Measurements from ENCODE around the gene GPR34. TPM values are rescaled to one million over a fixed set of nuclear protein-coding genes. Genes with fewer than 3 reads are reported as not detected.

GPR34 gene
- total RNA-seq, 1 donor from 2014 or later = 28.0 TPM

GRCh38 chrX:41728125-41728524 is 39.4 kb downstream of the GPR34 start:
- no peak overlapping the region for H3K4me3 ChIP-seq
- no peaks in the 10 kb centered on the region for H3K9me3 ChIP-seq
- no peak for TF ChIP-seq CTCF (IDR thresholded peaks at IDR 0.05)
- intact Hi-C loops (cut with DNase I) = no loop called here
- H3K27ac ChIP-seq = no peak overlapping the region
- no peaks in the 10 kb centered on the region for H3K27me3 ChIP-seq
- no peaks in the 10 kb centered on the region for H3K36me3 ChIP-seq
- peaks cover 6% of the 10 kb centered on the region for H3K4me1 ChIP-seq
- ATAC-seq (no peak), DNase-seq (no peak)

- intact Hi-C loops (cut with DNase I) = no loop called here
- Histone ChIP-seq H3K36me3 (no peaks in the 10 kb centered on the region), H3K27ac (no peak overlapping the region), H3K27me3 (no peaks in the 10 kb centered on the region), H3K4me3 (no peak overlapping the region), H3K9me3 (no peaks in the 10 kb centered on the region), H3K4me1 (no peaks in the 10 kb centered on the region)
- DNase-seq (no peak), ATAC-seq (no peak)
- no peak for TF ChIP-seq CTCF (IDR thresholded peaks at IDR 0.05)
Measured at GRCh38 chrX:41730081-41730480, 41.3 kb downstream of the GPR34 start.

- no peak for TF ChIP-seq CTCF (IDR thresholded peaks at IDR 0.05)
- H3K27me3 ChIP-seq = no peaks in the 10 kb centered on the region
- H3K4me1 ChIP-seq = no peaks in the 10 kb centered on the region
- no peak overlapping the region for H3K4me3 ChIP-seq
- no peaks in the 10 kb centered on the region for H3K9me3 ChIP-seq
- ATAC-seq = no peak
- H3K27ac ChIP-seq = no peak overlapping the region
- H3K36me3 ChIP-seq = no peaks in the 10 kb centered on the region
- intact Hi-C loops (cut with DNase I) = no loop called here
- no peak for DNase-seq
Measured at GRCh38 chrX:41732260-41732659, 43.5 kb downstream of the GPR34 start.

- H3K27ac ChIP-seq = no peak overlapping the region
- H3K4me1 ChIP-seq = no peaks in the 10 kb centered on the region
- no peaks in the 10 kb centered on the region for H3K27me3 ChIP-seq
- ATAC-seq = no peak
- no peak for TF ChIP-seq CTCF (IDR thresholded peaks at IDR 0.05)
- no peak overlapping the region for H3K4me3 ChIP-seq
- no peaks in the 10 kb centered on the region for H3K36me3 ChIP-seq
- no peaks in the 10 kb centered on the region for H3K9me3 ChIP-seq
- DNase-seq = no peak
- intact Hi-C loops (cut with DNase I) = no loop called here
Measured at GRCh38 chrX:41733939-41734338, 45.2 kb downstream of the GPR34 start.

GRCh38 chrX:41734530-41734929 is 45.8 kb downstream of the GPR34 start:
- intact Hi-C loops (cut with DNase I) = no loop called here
- peak; percentile 40 for ATAC-seq
- no peaks in the 10 kb centered on the region for H3K36me3 ChIP-seq
- H3K27me3 ChIP-seq = no peaks in the 10 kb centered on the region
- H3K9me3 ChIP-seq = no peaks in the 10 kb centered on the region
- H3K4me3 ChIP-seq = no peak overlapping the region
- DNase-seq = no peak
- peak; percentile 39 for TF ChIP-seq CTCF (IDR thresholded peaks at IDR 0.05)
- no peak overlapping the region for H3K27ac ChIP-seq
- no peaks in the 10 kb centered on the region for H3K4me1 ChIP-seq

- Histone ChIP-seq H3K4me1 (no peaks in the 10 kb centered on the region), H3K27me3 (no peaks in the 10 kb centered on the region), H3K4me3 (no peak overlapping the region), H3K9me3 (no peaks in the 10 kb centered on the region), H3K27ac (no peak overlapping the region), H3K36me3 (no peaks in the 10 kb centered on the region)
- ATAC-seq (no peak), DNase-seq (no peak)
- no peak for TF ChIP-seq CTCF (IDR thresholded peaks at IDR 0.05)
- intact Hi-C loops (cut with DNase I) = no loop called here
Measured at GRCh38 chrX:41737065-41737464, 48.3 kb downstream of the GPR34 start.

Data from upper lobe of right lung (tissue), 1 donor.